Common myeloid progenitor, CD34-positive (primary cell): ENCODE measurements around the gene RNLS.

Experiments
- CTCF ChIA-PET: fragments of 350-600 bp; sonication (Branson Sonifier 250); formaldehyde crosslinking; loops from one replicate; lab custom pipeline; 2021; ENCODE audit warnings: antibody characterized with exemption; lab: Charles Lee
- POLR2A ChIA-PET: fragments of 350-600 bp; sonication (Branson Sonifier 250); formaldehyde crosslinking; loops from one replicate; lab custom pipeline; 2021; ENCODE audit warnings: antibody characterized with exemption; lab: Charles Lee
- DNase-seq, 3 donors: peaks; one replicate each; pipeline versions ENCODE4 v3.0.0 to v3.0.0-alpha.2; 2013
- H3K27ac ChIP-seq, 2 experiments: 1 replicate in 1 of 2; 2 replicates in 1 of 2; pipeline ENCODE4 v1.7.0; 2013; ENCODE audit warnings: inconsistent platforms in 2 of 2, low read length in 2 of 2, mild to moderate bottlenecking in 2 of 2, low read depth in 1 of 2, moderate library complexity in 1 of 2; ENCODE audit not compliant: severe bottlenecking in 2 of 2, insufficient read depth in 1 of 2, poor library complexity in 1 of 2
- H3K27me3 ChIP-seq, 5 experiments: replicated peaks in 2 of 5; 1 replicate in 3 of 5; 2 replicates in 2 of 5; pipeline versions ENCODE4 v1.6.1 to v1.7.0; 2013; ENCODE audit warnings: low read length in 4 of 5, mild to moderate bottlenecking in 2 of 5, moderate library complexity in 2 of 5, inconsistent platforms in 1 of 5; ENCODE audit not compliant: insufficient read depth in 5 of 5, control insufficient read depth in 4 of 5
- H3K36me3 ChIP-seq, 4 experiments: 1 replicate in 2 of 4; 2 replicates in 2 of 4; pipeline versions ENCODE4 v1.6.1 to v1.7.0; 2013; ENCODE audit warnings: low read length in 3 of 4, control low read depth in 1 of 4, mild to moderate bottlenecking in 1 of 4; ENCODE audit not compliant: control insufficient read depth in 4 of 4, insufficient read depth in 4 of 4
- H3K4me1 ChIP-seq, 4 experiments: 1 replicate in 3 of 4; 2 replicates in 1 of 4; pipeline versions ENCODE4 v1.6.1 to v1.7.1; 2013; ENCODE audit warnings: low read length in 3 of 4, mild to moderate bottlenecking in 3 of 4, control low read depth in 1 of 4, inconsistent platforms in 1 of 4, moderate library complexity in 1 of 4; ENCODE audit not compliant: control insufficient read depth in 4 of 4, insufficient read depth in 4 of 4; ENCODE audit errors: control extremely low read depth in 1 of 4
- H3K4me3 ChIP-seq, 7 experiments: 1 replicate in 4 of 7; 2 replicates in 3 of 7; pipeline versions ENCODE4 v1.5.1 to v1.7.0; 2013; ENCODE audit warnings: mild to moderate bottlenecking in 7 of 7, low read length in 6 of 7, moderate library complexity in 6 of 7, inconsistent platforms in 2 of 7, low read depth in 2 of 7, control low read depth in 1 of 7; ENCODE audit not compliant: insufficient read depth in 4 of 7, control insufficient read depth in 1 of 7; ENCODE audit errors: extremely low read depth in 1 of 7
- H3K9me3 ChIP-seq, 5 experiments: 1 replicate in 4 of 5; 2 replicates in 1 of 5; pipeline versions ENCODE4 v1.6.1 to v1.7.1; 2013; ENCODE audit warnings: low read length in 4 of 5, mild to moderate bottlenecking in 2 of 5, inconsistent platforms in 1 of 5, low read depth in 1 of 5, moderate library complexity in 1 of 5; ENCODE audit not compliant: control insufficient read depth in 4 of 5, insufficient read depth in 2 of 5; ENCODE audit errors: control extremely low read depth in 1 of 5
- WGBS: methylation state at CpG from one replicate; pipeline ENCODE4 v1.1.5; 2013; ENCODE audit not compliant: insufficient coverage; 5-methylcytosine and 5-hydroxymethylcytosine counted together

The RNLS gene

DNA sequence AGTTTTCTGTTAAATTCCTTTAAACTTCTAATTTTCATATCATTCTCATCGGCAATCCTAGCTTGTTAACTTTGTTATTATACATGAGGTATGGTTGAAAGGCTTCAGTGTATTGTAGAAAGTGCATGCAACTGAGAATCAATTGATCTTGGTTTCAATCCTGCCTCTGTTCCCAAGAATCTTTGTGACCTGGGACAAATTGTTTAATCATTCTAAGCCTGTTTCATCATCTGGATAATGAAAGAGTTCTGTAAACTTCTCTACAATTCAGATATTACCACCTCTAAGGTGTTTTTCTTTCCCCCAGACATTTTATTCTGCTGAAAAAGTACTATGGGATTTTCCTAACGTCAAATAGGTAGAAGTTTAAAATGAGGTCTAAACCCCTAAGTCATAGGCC, 179.0 kb downstream of the RNLS start:
- no peak overlapping the region for H3K4me3 ChIP-seq
- ChIA-PET CTCF (interaction anchor here (2.4 kb wide), 1 partner anchor 15 kb away, joined by 12 read pairs; no protein-coding TSS in a partner anchor), POLR2A (no interaction called here)
- DNase-seq, result no peak
- H3K27ac ChIP-seq, result no peak overlapping the region
- H3K9me3 ChIP-seq, result peaks cover 4 to 11% (median 5%) of the 10 kb centered on the region in 5 experiments
- no peaks in the 10 kb centered on the region for H3K27me3 ChIP-seq
- H3K36me3 ChIP-seq, result no peaks in the 10 kb centered on the region
- no CpG with 5 or more reads among the region's 2 CpGs for WGBS
- H3K4me1 ChIP-seq, result peaks cover 0 to 12% (median 4%) of the 10 kb centered on the region in 4 experiments

DNA sequence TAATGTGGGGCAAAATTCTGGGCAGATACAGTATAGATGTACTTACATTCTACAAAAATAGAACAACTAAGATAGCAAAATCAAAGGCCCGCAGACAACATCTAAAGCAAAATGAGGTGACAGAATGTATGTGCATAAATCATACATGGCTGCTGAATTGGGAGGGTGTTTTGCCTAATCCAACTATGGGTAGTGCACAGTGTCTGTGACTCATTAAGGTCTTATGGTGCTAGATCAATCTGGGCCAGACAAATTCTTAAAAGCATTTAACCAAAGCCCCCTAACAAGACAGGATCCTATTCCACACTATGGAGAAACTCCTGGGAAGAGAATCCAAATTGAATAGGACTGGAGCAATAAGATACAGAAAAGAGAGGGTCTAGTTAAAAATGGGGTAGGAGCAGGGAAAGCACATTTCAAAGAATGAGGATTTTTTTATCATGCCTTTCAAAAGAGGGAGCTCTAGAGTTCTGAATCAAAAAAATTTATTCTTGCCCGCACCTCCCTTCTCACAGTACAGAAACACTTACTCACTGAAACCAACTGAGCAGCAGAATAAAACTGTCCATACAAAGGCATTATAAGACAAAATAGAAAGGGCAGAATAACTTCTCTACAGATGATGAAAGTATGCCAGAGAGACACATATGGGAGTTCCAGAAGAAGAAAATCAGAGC, 181.3 kb downstream of the RNLS start:
- no peaks in the 10 kb centered on the region for H3K27me3 ChIP-seq
- peaks cover 0 to 7% (median 4%) of the 10 kb centered on the region in 4 experiments for H3K4me1 ChIP-seq
- peaks cover 8 to 24% (median 11%) of the 10 kb centered on the region in 5 experiments for H3K9me3 ChIP-seq
- CTCF ChIA-PET, result interaction anchor here (0.8 to 1.3 kb wide), 2 partner anchors 12 to 339 kb away, joined by 3 to 4 read pairs; no protein-coding TSS in a partner anchor
- H3K27ac ChIP-seq, result no peak overlapping the region
- H3K4me3 ChIP-seq, result no peak overlapping the region
- no peak for DNase-seq
- POLR2A ChIA-PET, result no interaction called here
- H3K36me3 ChIP-seq, result peaks cover 0 to 2% (median 0%) of the 10 kb centered on the region in 4 experiments
- 67% methylated on average over 1 of the region's 2 CpGs for WGBS

DNA sequence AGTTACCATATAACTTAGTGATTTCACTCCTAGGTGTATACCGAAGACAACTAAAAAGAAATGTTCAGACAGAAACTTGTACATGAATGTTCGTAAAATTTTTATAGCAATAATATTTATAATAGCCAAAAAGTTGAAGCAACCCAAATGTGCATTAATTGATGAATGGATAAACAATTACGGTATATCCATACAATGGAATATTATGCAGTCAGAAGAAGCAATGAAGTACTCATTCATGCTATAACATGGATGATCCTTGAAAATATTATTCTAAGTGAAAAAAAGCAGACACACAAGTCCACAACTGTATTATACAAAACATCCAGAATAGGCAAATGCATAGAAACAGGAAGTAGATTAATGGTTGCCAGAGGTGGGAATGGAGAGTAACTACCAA, 183.9 kb downstream of the RNLS start:
- Histone ChIP-seq H3K27me3 (no peaks in the 10 kb centered on the region), H3K27ac (no peak overlapping the region), H3K4me1 (peaks cover 0 to 2% (median under 1%) of the 10 kb centered on the region in 4 experiments), H3K36me3 (peaks cover 0 to 2% (median 0%) of the 10 kb centered on the region in 4 experiments), H3K4me3 (no peak overlapping the region), H3K9me3 (peaks cover 11 to 34% (median 14%) of the 10 kb centered on the region in 5 experiments)
- ChIA-PET CTCF (interaction anchor here (1.2 kb wide), 1 partner anchor 9 kb away, joined by 3 read pairs; no protein-coding TSS in a partner anchor), POLR2A (no interaction called here)
- no peak for DNase-seq
- no CpG with 5 or more reads among the region's 3 CpGs for WGBS

DNA sequence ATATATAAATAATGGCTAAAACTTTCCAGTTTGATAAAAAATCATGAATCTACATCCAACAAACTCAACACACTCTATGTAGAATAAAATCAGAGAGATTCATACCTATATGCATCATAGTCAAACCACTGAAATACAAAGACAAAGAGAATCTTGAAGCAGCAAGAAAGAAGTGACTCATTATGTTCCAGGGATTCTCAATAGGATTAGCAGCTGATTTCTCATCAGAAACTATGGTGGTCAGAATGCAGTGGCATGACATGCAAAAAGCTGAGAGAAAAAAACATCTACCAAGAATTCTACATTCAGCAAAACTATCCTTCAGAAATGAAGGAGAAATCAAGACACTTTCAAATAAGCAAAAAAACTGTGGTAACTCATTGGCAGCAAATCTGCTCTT, 187.4 kb downstream of the RNLS start:
- POLR2A ChIA-PET, result no interaction called here
- DNase-seq, result peak in 2 of 3 donors; percentile 57 to 73
- Histone ChIP-seq H3K36me3 (peaks cover 0 to 2% (median 0%) of the 10 kb centered on the region in 4 experiments), H3K4me3 (no peak overlapping the region), H3K4me1 (peaks cover 2 to 12% (median 7%) of the 10 kb centered on the region in 4 experiments), H3K27ac (no peak overlapping the region), H3K27me3 (no peaks in the 10 kb centered on the region), H3K9me3 (peaks cover 11 to 34% (median 14%) of the 10 kb centered on the region in 5 experiments)
- CTCF ChIA-PET, result no interaction called here

DNA sequence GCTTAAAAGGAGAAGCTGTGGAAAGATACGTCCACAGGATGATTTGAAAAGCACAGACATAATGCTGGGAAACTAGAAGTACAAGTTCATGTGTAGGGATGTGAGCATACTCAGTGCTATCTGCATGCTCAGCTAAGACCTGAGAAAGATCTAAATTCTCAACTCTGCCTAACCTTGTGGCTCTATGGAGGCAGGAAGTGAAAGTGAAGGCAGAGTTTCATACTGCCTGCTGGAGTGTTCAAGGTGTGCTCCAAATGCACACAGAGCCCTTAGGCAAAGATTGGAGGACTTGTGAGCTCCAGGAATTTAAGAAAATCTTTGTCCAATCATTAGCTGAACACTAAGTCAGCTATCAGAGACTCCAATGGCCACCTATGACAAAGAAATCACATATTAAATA, 190.9 kb downstream of the RNLS start:
- Histone ChIP-seq H3K36me3 (no peaks in the 10 kb centered on the region), H3K27me3 (no peaks in the 10 kb centered on the region), H3K4me3 (peak overlapping the region in 2 of 7 experiments; percentile 16 to 60), H3K4me1 (peaks cover 28 to 45% (median 38%) of the 10 kb centered on the region in 4 experiments), H3K27ac (no peak overlapping the region), H3K9me3 (peaks cover 0 to 13% (median 7%) of the 10 kb centered on the region in 5 experiments)
- WGBS, result 18% methylated on average over 1 of the region's 1 CpG
- peak in 2 of 3 donors; percentile 24 to 33 for DNase-seq
- ChIA-PET POLR2A (no interaction called here), CTCF (interaction anchor here (0.6 to 1.2 kb wide), 6 partner anchors 8 to 536 kb away, joined by 3 to 4 read pairs (median 3); no protein-coding TSS in a partner anchor)

DNA sequence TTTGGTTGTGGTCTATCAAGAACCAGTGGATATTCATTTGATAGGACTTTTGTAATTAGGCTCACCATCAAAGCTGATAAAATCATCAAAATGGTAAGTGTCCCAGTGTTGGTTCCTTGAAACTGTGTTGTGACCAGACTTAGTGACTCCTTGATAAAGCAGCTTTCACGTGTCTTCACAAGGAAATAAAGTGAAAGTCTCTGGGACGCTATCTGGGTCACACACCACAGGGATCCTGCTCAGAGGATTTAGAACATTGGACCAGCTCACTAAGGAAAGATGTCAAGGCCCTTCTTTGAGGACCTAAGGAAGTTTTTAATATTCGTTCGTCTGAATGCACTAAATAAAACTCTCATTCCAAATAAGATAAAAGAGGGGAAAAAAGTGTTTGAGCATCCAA, 193.1 kb downstream of the RNLS start:
- Histone ChIP-seq H3K27ac (peak overlapping the region; percentile 17 to 20), H3K9me3 (no peaks in the 10 kb centered on the region), H3K36me3 (no peaks in the 10 kb centered on the region), H3K4me3 (peak overlapping the region in 2 of 7 experiments; percentile 39 to 54), H3K27me3 (no peaks in the 10 kb centered on the region), H3K4me1 (peaks cover 47 to 67% (median 59%) of the 10 kb centered on the region in 4 experiments)
- ChIA-PET CTCF (interaction anchor here (0.5 to 5.4 kb wide), 25 partner anchors 8 to 585 kb away, joined by 3 to 54 read pairs (median 4); partner anchors contain the start of genes KLLN and PTEN), POLR2A (no interaction called here)
- DNase-seq, result peak in 1 of 3 donors; percentile 30
- 43% methylated on average over 2 of the region's 4 CpGs for WGBS

DNA sequence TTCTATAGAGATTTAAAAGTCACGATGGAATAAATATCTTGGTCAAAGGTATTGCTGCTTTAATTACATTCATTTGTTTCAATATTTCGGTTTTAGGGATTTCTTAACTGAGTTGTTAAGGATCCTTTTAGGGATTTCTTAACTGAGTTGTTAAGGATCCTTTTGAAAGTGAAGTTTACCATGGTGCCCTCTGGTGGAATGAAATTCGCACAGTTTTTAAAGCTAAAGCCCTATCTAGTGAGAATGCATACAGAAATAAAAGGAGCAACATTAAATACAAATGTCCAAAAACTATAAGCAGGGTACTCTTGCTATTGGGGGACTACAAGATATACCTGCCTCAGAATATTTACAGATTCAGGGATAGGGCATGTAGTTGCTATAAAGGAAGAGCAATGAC, 193.7 kb downstream of the RNLS start:
- H3K36me3 ChIP-seq, result no peaks in the 10 kb centered on the region
- no peak overlapping the region for H3K4me3 ChIP-seq
- H3K27me3 ChIP-seq, result no peaks in the 10 kb centered on the region
- peaks cover 52 to 73% (median 65%) of the 10 kb centered on the region in 4 experiments for H3K4me1 ChIP-seq
- ChIA-PET POLR2A (no interaction called here), CTCF (interaction anchor here (0.8 to 5.4 kb wide), 29 partner anchors 9 to 539 kb away, joined by 3 to 54 read pairs (median 4); partner anchors contain the start of genes KLLN and PTEN)
- no CpG with 5 or more reads among the region's 3 CpGs for WGBS
- peak overlapping the region in 1 of 2 experiments; percentile 17 for H3K27ac ChIP-seq
- DNase-seq, result peak; percentile 69 to 72 (median 71)
- H3K9me3 ChIP-seq, result no peaks in the 10 kb centered on the region
